Fibroblast of upper back skin (primary cell): ENCODE data around the gene NUDT5.
A peak's percentile ranks its signal among the peaks of the same experiment; 100 is the strongest.
"Not testable (repeated sequence)": the region's sequence is repeated elsewhere in the genome, so short reads cannot be mapped to it uniquely, and the experiment has no call there.

Experiments used
- DNase-seq: peaks from one replicate; pipeline ENCODE4 v3.0.0-alpha.2; 2013

NUDT5 gene

DNA sequence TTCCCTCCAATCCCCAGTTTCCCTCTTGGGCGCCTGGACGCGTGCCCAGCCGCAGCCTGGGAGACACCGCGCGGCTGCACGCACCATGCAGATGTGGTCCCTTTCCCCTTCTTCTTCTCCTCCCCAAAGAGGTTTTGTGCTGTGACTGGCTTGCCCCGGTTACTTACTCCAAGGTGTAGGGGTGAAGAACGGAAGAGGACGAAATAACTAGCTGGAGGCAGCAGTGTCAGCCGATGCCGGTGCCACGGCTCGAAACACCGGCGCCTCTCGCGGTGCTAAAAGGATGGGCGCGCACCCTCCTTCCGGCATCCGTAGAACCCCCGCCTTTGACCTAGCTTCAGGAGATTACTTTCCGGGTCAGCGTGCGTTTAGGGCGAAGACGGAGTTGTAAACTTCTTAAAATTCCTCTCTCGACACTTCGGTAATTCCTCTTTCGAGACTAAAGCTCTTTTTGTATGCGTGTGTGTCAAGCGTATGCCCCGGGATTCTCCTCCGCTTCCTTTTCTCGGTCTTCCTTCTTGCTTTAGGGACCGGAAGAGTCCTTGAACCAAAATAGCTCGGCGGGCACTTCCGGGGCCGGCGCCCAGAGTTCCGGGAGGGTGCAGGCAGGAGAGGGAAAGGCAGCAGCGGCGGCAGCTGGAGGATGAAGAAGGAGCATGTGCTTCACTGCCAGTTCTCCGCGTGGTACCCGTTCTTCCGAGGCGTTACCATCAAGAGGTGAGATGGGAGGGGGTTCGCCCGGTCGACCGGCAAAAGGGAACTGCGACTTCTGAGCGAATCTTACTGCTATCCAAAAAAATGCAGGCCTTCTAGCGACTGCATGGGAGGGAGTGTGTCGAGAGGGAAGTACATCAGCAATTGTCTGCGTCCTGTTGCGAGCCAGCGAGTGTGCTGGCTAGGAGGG is at the start of gene NUDT5, which contains the start of gene CDC123:
NUDT5 (minus strand) TSS at position 289 of the 904 bp plus-strand sequence. CDS start 9,600 bp downstream, outside the sequence.
CDC123 (plus strand) TSS at position 586 of the 904 bp plus-strand sequence; CDS start at position 644, 58 bp downstream.
- peak; percentile 87 for DNase-seq

DNA sequence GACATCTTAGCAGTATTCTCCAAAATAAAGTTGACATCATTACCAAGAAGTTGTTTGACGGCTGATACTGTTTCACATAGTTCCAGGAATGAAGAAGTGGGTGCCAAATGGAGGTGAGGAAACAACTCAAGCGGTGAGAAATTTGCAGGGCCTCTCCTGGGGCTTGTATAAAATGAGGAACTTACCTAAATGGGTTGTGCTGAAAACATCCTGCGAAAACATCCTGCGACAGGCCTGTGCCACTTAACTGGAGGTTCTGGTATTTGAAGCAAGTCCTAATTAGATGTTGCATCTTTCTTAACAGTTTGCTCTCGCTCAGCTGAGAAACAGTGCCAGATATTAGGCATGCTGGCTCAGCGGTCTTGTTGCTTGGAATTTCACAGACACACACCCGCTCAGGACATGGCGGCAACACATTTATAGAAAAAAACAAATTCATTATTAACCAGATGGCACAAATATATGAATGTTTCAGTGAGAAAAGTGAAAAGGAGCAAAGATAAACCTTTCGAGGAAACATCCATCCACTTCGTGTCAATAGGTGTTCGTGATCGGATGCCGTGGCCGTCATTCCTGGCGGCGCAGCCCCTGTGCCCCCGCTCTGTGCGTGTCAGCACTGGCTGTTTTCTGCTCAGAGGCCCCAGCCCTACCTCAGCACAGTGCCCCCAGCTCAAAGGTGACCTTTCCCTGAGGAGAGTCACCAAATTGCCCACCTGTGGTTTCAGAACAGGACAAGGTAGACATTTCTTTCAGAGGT is 48.4 kb upstream of the NUDT5 start:
- DNase-seq, result no peak

DNA sequence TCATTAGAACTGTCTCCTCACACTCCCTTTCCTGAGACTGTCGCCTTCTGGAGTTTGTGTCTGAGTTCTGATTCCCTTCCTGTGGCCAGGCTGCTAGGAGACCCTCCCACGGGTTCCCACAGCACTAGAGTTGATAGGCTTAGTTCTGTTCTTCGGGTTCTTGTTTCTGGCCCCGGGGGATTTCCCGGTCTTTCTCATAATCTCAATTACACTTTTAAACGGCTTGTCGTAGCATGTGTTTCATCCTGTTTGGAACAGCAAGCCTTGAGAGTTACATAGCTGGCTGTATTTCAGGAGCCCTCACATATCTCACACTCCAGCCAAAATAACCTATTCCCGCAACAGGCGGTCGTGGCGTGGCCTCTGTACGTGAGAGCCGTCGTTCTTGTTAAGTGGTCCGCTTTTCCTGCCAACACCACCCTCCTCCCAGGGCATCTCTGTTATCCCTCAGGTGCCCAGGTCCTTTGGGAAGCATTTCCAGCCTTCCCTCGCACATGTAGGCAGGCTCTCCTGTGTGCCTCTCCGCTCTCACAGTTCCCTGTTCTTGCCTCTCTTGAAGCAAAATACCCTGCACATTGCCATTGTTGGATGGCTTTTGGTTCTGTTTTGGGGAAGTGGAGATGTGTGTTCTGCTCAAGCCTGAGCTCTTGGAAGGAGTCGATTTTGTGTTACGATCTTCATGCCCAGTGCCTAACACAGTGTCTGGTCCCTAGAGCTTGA is 46.3 kb upstream of the NUDT5 start:
- DNase-seq, result no peak

DNA sequence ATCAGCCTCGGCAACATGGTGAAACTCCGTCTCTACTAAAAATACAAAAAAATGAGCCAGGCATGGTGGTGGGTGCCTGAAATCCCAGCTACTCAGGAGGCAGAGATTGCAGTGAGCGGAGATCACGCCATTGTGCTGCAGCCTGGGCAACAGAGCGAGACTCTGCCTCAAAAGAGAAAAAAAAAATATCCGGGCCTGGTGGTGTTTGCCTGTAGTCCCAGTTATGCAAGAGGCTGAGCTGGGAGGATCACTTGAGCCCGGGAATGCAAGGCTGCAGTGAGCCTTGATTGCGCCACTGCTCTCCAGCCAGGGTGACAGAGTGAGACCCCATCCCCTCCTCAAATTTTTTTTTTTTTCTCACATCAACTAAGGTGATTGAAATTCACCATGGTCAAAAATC is 43.1 kb upstream of the NUDT5 start:
- DNase-seq, result no peak

DNA sequence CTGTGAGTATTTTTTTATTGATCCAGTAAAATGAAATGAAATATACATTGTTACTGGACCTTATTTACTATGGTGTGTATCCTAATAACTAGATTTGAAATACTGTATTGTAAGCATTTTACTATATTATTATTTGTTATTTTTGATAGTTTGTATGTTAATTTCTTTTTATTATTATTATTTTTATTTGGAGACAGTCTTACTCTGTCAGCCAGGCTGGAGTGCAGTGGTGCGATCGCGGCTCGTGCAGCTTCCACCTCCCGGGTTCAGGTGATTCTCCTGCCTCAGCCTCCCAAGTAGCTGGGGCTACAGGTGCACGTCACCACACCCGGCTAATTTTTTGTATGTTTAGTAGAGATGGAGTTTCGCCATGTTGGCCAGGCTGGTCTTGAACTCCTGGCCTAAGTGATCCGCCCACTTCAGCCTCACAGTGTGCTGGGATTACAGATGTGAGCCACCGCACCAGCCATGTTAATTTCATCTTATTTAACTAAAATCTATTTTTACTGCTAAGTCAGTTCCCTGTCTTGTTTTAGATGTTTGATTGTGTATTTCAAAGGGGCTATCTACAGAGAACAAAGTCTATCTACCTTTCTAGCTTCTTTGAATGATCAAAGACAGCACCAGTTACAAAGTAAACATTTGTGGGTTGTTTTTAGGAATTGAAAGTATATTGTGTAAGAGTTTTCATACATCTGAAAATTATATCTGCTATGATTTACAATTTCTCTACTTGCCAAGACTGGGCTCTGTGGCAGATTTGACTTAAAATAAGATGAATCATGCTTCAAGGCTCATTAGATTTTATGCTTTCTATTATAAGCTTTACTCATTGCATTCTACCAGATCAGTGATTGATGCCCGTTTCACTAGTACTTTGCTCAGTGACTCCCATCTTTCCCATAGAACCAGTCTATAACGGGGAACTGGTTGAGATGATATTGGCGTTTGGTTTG is 41.9 kb upstream of the NUDT5 start:
- peak; percentile 12 for DNase-seq

DNA sequence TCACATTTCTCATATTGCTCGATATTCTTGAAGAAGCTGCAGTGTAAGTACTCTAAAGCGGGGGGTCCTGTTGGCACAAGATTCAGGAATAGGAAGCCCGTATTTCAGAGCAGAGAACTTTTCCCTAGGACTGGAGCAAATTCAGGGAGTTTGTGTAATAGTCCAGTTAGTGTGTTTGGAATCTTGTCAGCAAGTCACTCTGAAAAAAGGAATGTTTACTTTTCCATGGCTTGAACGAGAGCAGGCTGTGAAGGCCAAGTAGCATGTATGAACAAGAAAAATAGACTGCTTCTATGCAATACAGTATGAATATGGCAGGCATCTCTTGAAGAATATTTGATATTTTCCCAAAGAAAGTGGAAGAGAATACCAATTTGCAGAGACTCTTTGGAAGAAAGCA is 40.1 kb upstream of the NUDT5 start:
- no peak for DNase-seq

DNA sequence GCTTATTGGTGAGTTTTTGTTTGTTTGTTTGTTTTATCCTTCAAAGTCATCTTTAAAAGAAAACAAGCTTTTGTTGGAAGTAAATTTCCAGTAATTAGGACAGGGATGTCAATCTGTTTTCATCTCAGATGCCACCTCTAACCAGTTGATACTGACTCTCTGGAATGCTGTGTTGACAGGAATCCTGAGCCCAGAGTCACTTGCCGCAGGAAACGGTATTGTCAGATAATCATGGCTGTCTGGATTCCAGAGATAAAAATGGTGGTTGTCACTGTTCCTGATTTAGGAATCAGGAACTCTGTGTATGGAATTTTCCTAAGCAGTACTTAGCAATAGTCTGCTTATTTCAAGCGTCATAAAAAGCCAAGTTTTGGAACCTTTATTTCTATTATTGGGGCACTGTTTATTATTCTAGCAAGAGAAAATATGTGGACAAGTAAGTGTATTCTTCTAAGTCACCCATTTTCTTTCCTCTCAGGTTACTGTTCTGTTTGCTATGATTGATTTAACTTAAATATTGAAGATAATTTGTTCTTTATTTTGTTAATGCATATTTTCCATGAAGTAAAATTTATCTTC is 39.5 kb upstream of the NUDT5 start:
- DNase-seq, result no peak

DNA sequence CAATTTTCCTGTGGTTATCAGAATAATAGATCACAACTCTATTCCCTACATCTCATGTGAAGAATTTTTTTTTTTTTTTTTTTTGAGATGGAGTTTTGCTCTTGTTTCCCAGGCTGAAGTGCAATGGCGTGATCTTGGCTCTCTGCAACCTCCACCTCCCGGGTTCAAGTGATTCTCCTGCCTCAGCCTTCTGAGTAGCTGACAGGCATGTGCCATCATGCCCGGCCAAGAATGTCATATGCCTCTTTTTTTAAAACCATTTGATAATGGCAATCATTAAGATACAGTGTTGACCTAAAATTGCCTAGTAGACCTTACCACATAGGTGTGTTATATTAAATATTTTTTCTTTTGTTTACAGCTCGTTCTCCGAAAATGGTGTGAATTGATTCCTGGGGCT is 39.0 kb upstream of the NUDT5 start:
- not testable (repeated sequence) for DNase-seq

DNA sequence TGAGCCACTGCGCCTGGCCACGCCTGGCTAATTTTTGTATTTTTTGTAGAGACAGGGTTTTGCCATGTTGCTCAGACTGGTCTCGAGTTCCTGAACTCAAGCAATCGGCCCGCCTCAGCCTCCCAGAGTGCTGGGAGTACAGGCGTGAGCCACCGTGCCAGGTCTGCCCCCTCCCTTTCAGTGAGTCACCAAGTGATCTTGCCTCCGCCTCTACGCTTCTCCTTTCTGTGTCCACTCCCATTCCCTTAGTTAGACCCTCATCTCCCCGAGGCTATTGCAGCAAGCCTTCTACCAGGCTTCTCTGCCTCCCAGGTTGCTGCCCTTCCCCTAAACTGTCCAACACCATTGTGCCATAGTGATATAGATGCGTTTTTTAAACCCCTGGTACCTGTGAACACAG is 33.2 kb upstream of the NUDT5 start:
- DNase-seq, result no peak

DNA sequence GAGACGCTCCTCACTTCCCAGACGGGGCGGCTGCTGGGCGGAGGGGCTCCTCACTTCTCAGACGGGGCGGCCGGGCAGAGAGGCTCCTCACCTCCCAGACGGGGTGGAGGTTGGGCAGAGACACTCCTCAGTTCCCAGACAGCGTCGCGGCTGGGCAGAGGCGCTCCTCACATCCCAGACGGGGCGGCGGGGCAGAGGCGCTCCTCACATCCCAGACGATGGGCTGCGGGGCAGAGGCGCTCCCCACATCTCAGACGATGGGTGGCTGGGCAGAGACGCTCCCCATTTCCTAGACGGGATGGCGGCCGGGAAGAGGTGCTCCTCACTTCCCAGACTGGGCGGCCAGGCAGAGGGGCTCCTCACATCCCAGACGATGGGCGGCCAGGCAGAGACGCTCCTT is 30.7 kb upstream of the NUDT5 start:
- not testable (repeated sequence) for DNase-seq

DNA sequence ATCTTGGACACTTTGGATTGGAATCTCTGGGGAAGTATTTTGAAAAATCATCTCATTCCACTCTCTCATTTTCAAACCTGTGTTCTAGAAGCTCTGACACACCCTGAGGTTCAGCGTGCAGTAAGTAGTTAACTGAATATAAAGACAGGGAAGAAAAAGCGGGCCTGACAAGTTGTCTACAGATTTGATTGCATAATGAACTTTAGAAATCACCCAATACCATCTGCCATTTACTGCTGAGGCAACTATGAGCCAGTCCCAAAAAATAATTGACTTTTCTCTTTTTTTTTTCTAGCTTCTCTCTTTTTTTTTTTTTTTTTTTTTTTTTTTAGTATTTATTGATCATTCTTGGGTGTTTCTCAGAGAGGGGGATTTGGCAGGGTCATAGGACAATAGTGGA is 29.8 kb upstream of the NUDT5 start:
- DNase-seq, result no peak

DNA sequence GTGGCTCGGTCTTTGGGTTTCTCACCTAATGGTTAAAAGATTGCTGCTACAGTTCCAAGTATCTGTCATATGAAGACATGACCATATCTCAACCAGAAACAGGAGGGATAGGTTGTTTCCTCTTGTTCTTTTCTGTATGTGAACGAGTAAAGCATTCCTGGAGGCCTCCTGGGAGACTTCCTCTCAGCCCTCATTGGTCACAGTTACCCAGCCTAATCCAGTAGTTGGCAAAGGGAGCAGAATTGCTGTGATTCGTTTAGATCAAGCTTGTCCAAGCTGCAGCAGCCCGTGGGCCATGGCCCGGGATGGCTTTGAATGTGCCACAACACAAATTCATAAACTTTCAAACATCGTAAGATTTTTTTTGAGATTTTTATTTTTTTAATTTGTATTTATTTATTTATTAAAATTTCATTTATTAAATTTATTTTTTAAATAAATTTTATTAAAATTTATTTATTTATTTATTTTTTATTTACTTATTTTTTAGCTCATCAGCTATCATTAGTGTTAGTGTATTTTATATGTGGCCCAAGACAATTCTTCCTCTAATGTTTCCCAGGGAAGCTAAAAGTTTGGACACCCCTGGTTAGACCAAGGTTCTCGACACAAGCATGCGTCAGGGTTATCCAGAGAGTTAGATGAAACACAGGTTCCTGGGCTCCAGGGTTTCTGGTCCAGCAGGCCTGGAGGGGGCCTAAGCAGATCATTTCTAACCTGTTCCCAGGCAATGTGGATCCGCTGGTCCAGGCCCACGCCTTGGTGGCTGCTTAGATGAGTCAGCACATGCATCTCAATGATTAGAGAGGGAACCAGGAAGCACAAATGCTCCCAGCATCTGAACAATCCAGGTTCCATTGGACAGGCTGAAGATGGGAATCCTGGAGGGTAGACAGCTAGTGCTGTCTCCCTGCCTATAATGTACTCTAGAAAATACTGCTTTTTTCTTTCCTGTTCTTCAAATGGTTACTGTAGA is 25.9 kb upstream of the NUDT5 start:
- DNase-seq, result peak; percentile 31

DNA sequence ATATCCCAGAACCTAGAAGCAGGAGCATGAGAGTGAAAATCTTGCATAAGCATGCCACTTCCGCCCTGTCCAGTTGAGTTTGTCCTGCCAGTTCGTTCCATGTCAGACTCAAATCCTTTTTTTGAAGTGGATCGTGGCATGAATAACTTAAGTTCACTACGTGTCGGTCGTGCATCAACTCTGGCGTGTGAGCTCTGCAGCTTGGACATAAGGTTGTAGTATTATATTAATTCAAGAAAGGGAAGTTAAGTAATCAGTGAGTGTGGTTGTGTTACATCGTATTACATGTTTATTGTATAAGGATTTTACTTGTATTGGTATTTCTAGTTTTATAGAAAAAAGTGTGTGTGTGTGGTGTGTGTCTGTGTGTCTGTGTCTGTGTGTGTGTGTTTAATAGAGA is 23.3 kb upstream of the NUDT5 start:
- no peak for DNase-seq

DNA sequence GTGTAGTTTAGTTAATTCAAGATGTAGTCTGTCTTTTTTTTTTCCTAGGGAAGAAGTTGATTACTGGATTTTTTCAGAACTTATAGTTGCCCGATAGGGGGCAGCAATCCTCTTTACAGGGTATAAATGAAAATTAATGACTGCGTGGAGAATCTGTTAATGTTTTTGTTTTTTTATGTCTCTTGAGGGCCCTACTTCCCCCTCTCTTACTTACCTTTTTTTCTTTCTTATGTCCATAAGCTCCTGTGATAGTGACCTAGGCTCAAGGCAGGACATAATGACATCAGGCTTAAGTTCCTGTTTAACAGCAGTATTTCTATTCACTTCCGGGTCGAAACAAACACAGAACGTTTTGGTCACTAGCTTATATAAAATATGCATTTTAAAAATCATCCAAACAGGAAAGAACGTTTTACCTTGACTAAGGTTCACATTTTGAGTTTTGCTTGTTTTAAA is 19.1 kb upstream of the NUDT5 start:
- peak; percentile 64 for DNase-seq

DNA sequence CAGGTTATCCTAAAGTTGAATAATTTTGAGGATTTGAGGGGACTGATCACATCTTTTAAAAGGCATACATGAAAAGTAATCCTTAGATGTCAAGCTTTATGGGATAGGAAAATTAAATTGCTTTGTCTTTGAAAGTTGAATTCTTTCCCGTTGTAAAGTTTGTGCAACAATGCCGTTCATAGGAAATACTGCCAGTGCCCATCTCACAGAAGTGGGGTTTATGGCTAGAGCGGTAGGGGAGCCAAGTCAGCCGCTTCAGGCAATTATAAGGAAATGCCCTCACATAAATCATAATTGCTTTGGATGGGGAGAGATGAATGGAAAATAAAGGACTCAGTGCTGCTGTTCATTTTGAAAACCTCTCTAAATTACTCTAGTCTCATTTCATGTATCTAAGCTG is 18.4 kb upstream of the NUDT5 start:
- DNase-seq, result no peak

DNA sequence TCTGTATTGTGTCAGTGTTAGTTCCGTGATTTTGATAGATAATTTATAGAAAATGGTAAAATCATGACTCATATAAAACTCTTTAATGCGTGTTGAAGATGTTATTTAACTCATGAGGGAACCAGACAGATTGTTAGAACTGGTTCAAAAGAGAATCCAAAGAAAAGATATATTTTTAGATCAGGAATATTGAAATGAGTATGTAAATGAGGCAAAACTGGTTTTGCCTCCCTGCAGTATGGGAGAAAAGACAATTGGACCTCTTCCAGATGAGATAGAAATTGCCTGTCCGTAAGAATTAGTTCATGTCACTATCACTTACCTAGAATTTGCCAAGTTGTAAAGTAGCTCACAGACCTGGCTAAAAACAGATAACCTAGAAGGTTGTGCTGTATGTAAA is 17.9 kb upstream of the NUDT5 start:
- no peak for DNase-seq

DNA sequence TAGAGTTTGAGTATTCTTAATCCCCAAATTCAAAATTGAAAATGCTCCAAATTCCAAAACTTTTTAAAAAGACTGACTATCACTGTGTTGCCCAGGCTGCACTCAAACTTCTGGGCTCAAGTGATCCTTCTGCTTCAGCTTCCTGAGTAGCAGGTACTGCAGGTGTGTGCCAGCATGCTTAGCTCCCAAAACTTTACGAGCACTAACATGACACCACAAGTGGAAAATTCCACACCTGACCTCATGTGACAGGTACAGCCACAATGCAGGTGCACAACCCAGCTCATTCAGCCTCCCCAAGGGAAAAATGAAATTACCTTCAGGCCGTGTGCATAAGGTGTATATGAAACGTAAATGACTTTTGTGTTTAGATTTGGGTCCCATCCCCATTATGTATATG is 16.8 kb upstream of the NUDT5 start:
- DNase-seq, result no peak

DNA sequence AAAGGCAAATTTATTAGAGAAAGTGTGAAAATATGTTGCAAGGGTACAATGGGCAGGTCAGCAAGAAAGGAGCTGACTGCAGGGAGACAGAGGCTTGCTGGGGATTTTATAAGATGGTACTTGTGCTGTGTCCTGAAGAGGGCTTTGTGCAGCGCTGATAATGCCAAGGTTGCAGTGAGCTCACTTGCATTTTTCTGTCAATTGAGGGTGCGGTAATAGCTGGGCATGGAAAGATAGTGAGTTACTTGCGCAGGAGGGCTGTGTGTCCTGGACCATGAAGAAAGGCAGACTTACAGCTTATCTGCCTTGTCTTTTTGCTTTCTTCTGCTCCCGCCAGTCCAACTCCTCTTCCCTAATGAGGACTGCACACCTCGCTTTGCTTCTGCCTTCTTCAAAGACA is 12.8 kb upstream of the NUDT5 start:
- no peak for DNase-seq

DNA sequence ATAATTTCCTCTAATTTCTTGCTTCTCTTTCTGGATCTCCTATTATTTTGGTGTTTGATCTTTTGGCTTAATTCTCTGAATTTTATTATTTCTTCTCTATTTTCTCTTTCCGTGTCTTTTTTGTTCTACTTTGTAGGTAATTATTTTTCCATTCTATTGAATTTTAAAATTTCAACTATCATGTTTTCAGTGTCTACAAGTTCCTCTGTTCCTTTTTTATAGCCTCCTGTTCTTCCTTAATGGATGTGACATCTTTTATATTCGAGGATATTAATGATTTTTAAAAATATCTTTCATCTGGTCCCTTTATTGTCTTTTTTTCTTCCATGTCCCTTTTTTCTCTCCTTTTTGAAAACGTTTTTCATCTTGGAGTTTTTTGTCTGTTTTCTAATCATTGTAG is 11.4 kb upstream of the NUDT5 start:
- no peak for DNase-seq

DNA sequence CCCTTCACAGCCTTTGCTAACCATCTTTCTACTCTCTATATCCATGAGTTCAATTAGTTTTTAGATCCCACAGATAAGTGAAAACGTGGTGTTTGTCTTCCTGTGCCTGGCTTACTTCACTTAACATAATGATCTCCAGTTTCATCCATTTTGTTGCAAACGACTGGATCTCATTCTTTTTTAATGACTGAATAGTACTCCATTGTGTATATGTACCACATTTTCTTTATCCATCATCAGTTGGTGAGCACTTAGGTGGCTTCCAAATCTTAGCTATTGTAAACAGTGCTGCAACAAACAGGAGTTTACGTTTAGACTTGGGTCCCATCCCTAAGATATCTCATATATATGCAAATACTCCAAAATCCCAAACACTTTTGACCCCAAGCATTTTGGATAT is 9.4 kb upstream of the NUDT5 start:
- DNase-seq, result no peak
